HuH-7.5 (cell line): ENCODE data around the gene TNS3.

ENCODE experiments used
- DNase-seq: peaks from one replicate; pipeline ENCODE4 v3.0.0; 2011; ENCODE audit warnings: low spot score

Gene TNS3

GRCh38 chr7:47422611-47423010 is 159.3 kb downstream of the TNS3 start:
- DNase-seq = no peak

GRCh38 chr7:47421456-47421855 is 160.5 kb downstream of the TNS3 start:
- no peak for DNase-seq

GRCh38 chr7:47420122-47420780 is 161.7 kb downstream of the TNS3 start:
- no peak for DNase-seq

GRCh38 chr7:47419471-47419870 is 162.4 kb downstream of the TNS3 start:
- DNase-seq = no peak

GRCh38 chr7:47418601-47419309 is 163.2 kb downstream of the TNS3 start:
- DNase-seq = no peak

GRCh38 chr7:47416492-47417480 is 165.1 kb downstream of the TNS3 start:
- no peak for DNase-seq

- DNase-seq = no peak
These were observed 166.3 kb downstream of the TNS3 start for GRCh38 chr7:47415318-47416212.

- no peak for DNase-seq
These were observed 167.3 kb downstream of the TNS3 start for GRCh38 chr7:47414342-47415317.

- DNase-seq = no peak
These were observed 168.2 kb downstream of the TNS3 start for GRCh38 chr7:47413526-47414341.

GRCh38 chr7:47411901-47412300 is 170.0 kb downstream of the TNS3 start:
- no peak for DNase-seq

- no peak for DNase-seq
These were observed 170.5 kb downstream of the TNS3 start for GRCh38 chr7:47411281-47411869.

GRCh38 chr7:47408675-47409074 is 173.2 kb downstream of the TNS3 start:
- no peak for DNase-seq

- DNase-seq = no peak
These were observed 173.9 kb downstream of the TNS3 start for GRCh38 chr7:47407821-47408674.

GRCh38 chr7:47407136-47407535 is 174.8 kb downstream of the TNS3 start:
- DNase-seq = no peak

GRCh38 chr7:47406801-47407129 is 175.1 kb downstream of the TNS3 start:
- no peak for DNase-seq

- DNase-seq = no peak
These were observed 175.8 kb downstream of the TNS3 start for GRCh38 chr7:47405921-47406800.

- no peak for DNase-seq
These were observed 176.5 kb downstream of the TNS3 start for GRCh38 chr7:47405286-47405904.
